Muscle layer of colon (tissue), 2 donors: ENCODE measurements around the gene GLI2.
A peak's percentile ranks its signal among the peaks of the same experiment; 100 is the strongest.

Experiments used
- H3K27ac ChIP-seq: one replicate; pipeline ENCODE4 v1.7.0; 2013; ENCODE audit warnings: low read depth, mild to moderate bottlenecking, low read length, moderate library complexity
- H3K27me3 ChIP-seq, 2 donors: one replicate each; pipeline ENCODE4 v1.7.0; 2013; ENCODE audit warnings: low read length in 2 of 2, mild to moderate bottlenecking in 2 of 2; ENCODE audit not compliant: insufficient read depth in 2 of 2, control insufficient read depth in 1 of 2
- H3K36me3 ChIP-seq: one replicate; pipeline ENCODE4 v1.7.0; 2013; ENCODE audit warnings: mild to moderate bottlenecking, low read length; ENCODE audit not compliant: insufficient read depth
- H3K4me1 ChIP-seq: one replicate; pipeline ENCODE4 v1.7.0; 2013; ENCODE audit warnings: mild to moderate bottlenecking, low read length; ENCODE audit not compliant: insufficient read depth
- H3K4me3 ChIP-seq, 2 donors: one replicate each; pipeline ENCODE4 v1.7.0; 2013; ENCODE audit warnings: low read length in 2 of 2, low read depth in 1 of 2, mild to moderate bottlenecking in 1 of 2, moderate library complexity in 1 of 2
- H3K9ac ChIP-seq: one replicate; pipeline ENCODE4 v1.7.0; 2013; ENCODE audit warnings: low read length
- H3K9me3 ChIP-seq: one replicate; pipeline ENCODE4 v1.7.0; 2013; ENCODE audit warnings: mild to moderate bottlenecking, low read length
- donor health status: abdominal sarcoma.
- donor health status: Adenocarcinoma of cecum.

The GLI2 gene

GRCh38 chr2:120762341-120763061 is 26.8 kb downstream of the GLI2 start:
- H3K9ac ChIP-seq = no peak overlapping the region
- no peaks in the 10 kb centered on the region for H3K9me3 ChIP-seq
- peaks cover 37% of the 10 kb centered on the region for H3K4me1 ChIP-seq
- H3K27me3 ChIP-seq = no peaks in the 10 kb centered on the region
- H3K4me3 ChIP-seq = no peak overlapping the region
- no peaks in the 10 kb centered on the region for H3K36me3 ChIP-seq
- no peak overlapping the region for H3K27ac ChIP-seq

GRCh38 chr2:120763508-120763907 is 27.8 kb downstream of the GLI2 start:
- H3K27me3 ChIP-seq = no peaks in the 10 kb centered on the region
- no peaks in the 10 kb centered on the region for H3K9me3 ChIP-seq
- H3K4me3 ChIP-seq = no peak overlapping the region
- no peak overlapping the region for H3K9ac ChIP-seq
- no peaks in the 10 kb centered on the region for H3K36me3 ChIP-seq
- H3K27ac ChIP-seq = no peak overlapping the region
- H3K4me1 ChIP-seq = peaks cover 27% of the 10 kb centered on the region

GRCh38 chr2:120763931-120764330 is 28.3 kb downstream of the GLI2 start:
- Histone ChIP-seq H3K4me3 (no peak overlapping the region), H3K27me3 (no peaks in the 10 kb centered on the region), H3K36me3 (no peaks in the 10 kb centered on the region), H3K27ac (no peak overlapping the region), H3K9me3 (no peaks in the 10 kb centered on the region), H3K4me1 (peaks cover 23% of the 10 kb centered on the region), H3K9ac (no peak overlapping the region)

GRCh38 chr2:120764492-120764891 is 28.8 kb downstream of the GLI2 start:
- Histone ChIP-seq H3K9ac (no peak overlapping the region), H3K36me3 (no peaks in the 10 kb centered on the region), H3K4me1 (peaks cover 20% of the 10 kb centered on the region), H3K27me3 (no peaks in the 10 kb centered on the region), H3K27ac (peak overlapping the region; percentile 48), H3K9me3 (no peaks in the 10 kb centered on the region), H3K4me3 (no peak overlapping the region)

GRCh38 chr2:120764991-120765677 is 29.5 kb downstream of the GLI2 start:
- Histone ChIP-seq H3K36me3 (no peaks in the 10 kb centered on the region), H3K27ac (peak overlapping the region; percentile 48), H3K4me1 (peaks cover 20% of the 10 kb centered on the region), H3K9me3 (no peaks in the 10 kb centered on the region), H3K4me3 (no peak overlapping the region), H3K9ac (no peak overlapping the region), H3K27me3 (no peaks in the 10 kb centered on the region)

GRCh38 chr2:120765678-120766469 is 30.2 kb downstream of the GLI2 start:
- H3K9ac ChIP-seq = no peak overlapping the region
- no peaks in the 10 kb centered on the region for H3K36me3 ChIP-seq
- no peaks in the 10 kb centered on the region for H3K27me3 ChIP-seq
- no peaks in the 10 kb centered on the region for H3K9me3 ChIP-seq
- no peak overlapping the region for H3K27ac ChIP-seq
- H3K4me3 ChIP-seq = no peak overlapping the region
- H3K4me1 ChIP-seq = peaks cover 20% of the 10 kb centered on the region

- H3K4me1 ChIP-seq = peaks cover 20% of the 10 kb centered on the region
These were observed 31.0 kb downstream of the GLI2 start for GRCh38 chr2:120766470-120767351.

GRCh38 chr2:120767486-120768005 is 31.9 kb downstream of the GLI2 start:
- Histone ChIP-seq H3K9ac (no peak overlapping the region), H3K27me3 (no peaks in the 10 kb centered on the region), H3K4me3 (no peak overlapping the region), H3K4me1 (peaks cover 28% of the 10 kb centered on the region), H3K9me3 (no peaks in the 10 kb centered on the region), H3K36me3 (no peaks in the 10 kb centered on the region), H3K27ac (no peak overlapping the region)

More at GRCh38 chr2:120766470-120767351, 31.0 kb downstream of the GLI2 start:
- no peaks in the 10 kb centered on the region for H3K36me3 ChIP-seq
- H3K9ac ChIP-seq = no peak overlapping the region
- H3K4me3 ChIP-seq = no peak overlapping the region
- no peak overlapping the region for H3K27ac ChIP-seq
- H3K9me3 ChIP-seq = no peaks in the 10 kb centered on the region
- H3K27me3 ChIP-seq = no peaks in the 10 kb centered on the region

GRCh38 chr2:120768112-120769048 is 32.7 kb downstream of the GLI2 start:
- Histone ChIP-seq H3K4me3 (no peak overlapping the region), H3K27ac (no peak overlapping the region), H3K9ac (no peak overlapping the region), H3K27me3 (no peaks in the 10 kb centered on the region), H3K9me3 (no peaks in the 10 kb centered on the region), H3K4me1 (peaks cover 28% of the 10 kb centered on the region), H3K36me3 (no peaks in the 10 kb centered on the region)
